Panc1 (cell line): Measurements from ENCODE around the gene MRRF. TPM values are rescaled to one million over a fixed set of nuclear protein-coding genes. Genes with fewer than 3 reads are reported as not detected.

Source experiments
- ATAC-seq: fragments of 200-7000 bp; cut with Tn5 transposase; 2 replicates; pipeline ENCODE4 v1.9.1; 2020; ENCODE audit warnings: mild to moderate bottlenecking, moderate library complexity
- BruUV-seq: library from RNA; stranded (reverse); fragments of 400-500 nt; replicated peaks from 2 replicates; lab custom pipeline; 2021; lab: Mats Ljungman, UMichigan
- CTCF ChIA-PET: fragments of 300-600 bp; sonication (Branson Sonifier 250); formaldehyde crosslinking; loops from one replicate; lab custom pipeline; 2022; ENCODE audit warnings: antibody characterized with exemption; lab: Charles Lee
- POLR2A ChIA-PET: fragments of 300-600 bp; sonication (Branson Sonifier 250); formaldehyde crosslinking; loops from one replicate; lab custom pipeline; 2022; ENCODE audit warnings: antibody characterized with exemption; lab: Charles Lee
- DNase-seq: peaks from one replicate; pipeline ENCODE4 v3.0.0-alpha.2; 2010; ENCODE audit warnings: low read depth, low spot score
- H3K27ac ChIP-seq: 2 replicates; pipeline ENCODE4 v1.5.1; 2011; ENCODE audit warnings: mild to moderate bottlenecking, low read length, inconsistent platforms
- H3K27me3 ChIP-seq: fragments of 200-500 bp; sonication (Bioruptor generic); 2 replicates; pipeline ENCODE4 v1.6.0; 2014; ENCODE audit warnings: low read length, inconsistent platforms; ENCODE audit not compliant: control insufficient read depth, insufficient read depth
- H3K36me3 ChIP-seq: fragments of 200-500 bp; sonication (Bioruptor generic); 2 replicates; pipeline ENCODE4 v1.5.1; 2014; ENCODE audit warnings: inconsistent platforms, mild to moderate bottlenecking, low read length, moderate library complexity; ENCODE audit not compliant: control insufficient read depth, insufficient read depth
- H3K4me1 ChIP-seq: 2 replicates; pipeline ENCODE4 v1.5.1; 2011; ENCODE audit warnings: inconsistent platforms, mild to moderate bottlenecking, low read length, moderate library complexity; ENCODE audit not compliant: control insufficient read depth, insufficient read depth
- H3K4me3 ChIP-seq, 2 experiments: 2 replicates each; pipeline ENCODE4 v1.5.1; 2011 to 2012; ENCODE audit warnings: low read depth in 2 of 2, low read length in 2 of 2, mild to moderate bottlenecking in 2 of 2, inconsistent platforms in 1 of 2, moderate library complexity in 1 of 2
- H3K9me3 ChIP-seq: fragments of 200-500 bp; sonication (Bioruptor generic); 2 replicates; pipeline ENCODE4 v1.5.1; 2014; ENCODE audit warnings: low read depth, mild to moderate bottlenecking, inconsistent platforms, low read length, moderate library complexity; ENCODE audit not compliant: control insufficient read depth, insufficient read depth
- POLR2AphosphoS5 ChIP-seq: IDR thresholded peaks from 2 replicates; pipeline ENCODE4 v1.6.1; 2012; ENCODE audit warnings: mild to moderate bottlenecking, low read depth, low read length, moderate library complexity
- SIN3A ChIP-seq: IDR thresholded peaks from 2 replicates; pipeline ENCODE4 v1.6.1; 2012; ENCODE audit warnings: low read depth, mild to moderate bottlenecking, low read length, moderate library complexity, borderline replicate concordance; ENCODE audit not compliant: insufficient read depth
- TCF7L2 ChIP-seq: IDR thresholded peaks from 2 replicates; pipeline ENCODE4 v1.6.1; 2011; ENCODE audit warnings: mild to moderate bottlenecking, low read depth, low read length, inconsistent platforms
- in situ Hi-C: cut with HindIII; loops from 2 replicates; pipeline ENCODE4 v1.10.0; 2016; ENCODE audit warnings: low sequenced_read_pairs, low pct_unique_long_range_greater_than_20kb
- intact Hi-C: fragments of 100-400 bp; cut with micrococcal nuclease; formaldehyde crosslinking; loops from one replicate; pipeline ENCODE4 v1.10.0; 2022; ENCODE audit not compliant: unreplicated experiment
- total RNA-seq: library from RNA; stranded (reverse); gene quantifications from one replicate; pipeline ENCODE4 v1.2.1, GENCODE V29; 2021; ENCODE audit not compliant: unreplicated experiment
- TF ChIP-seq, protein P1 (sequence below), 2 experiments: IDR thresholded peaks; 2 replicates each; pipeline ENCODE4 v1.6.1; 2011 to 2012; ENCODE audit warnings: low read depth in 2 of 2, control low read depth in 1 of 2, low read length in 1 of 2, mild to moderate bottlenecking in 1 of 2, moderate library complexity in 1 of 2; ENCODE audit not compliant: insufficient read depth in 1 of 2
- TF ChIP-seq, protein P2 (sequence below): fragments of 450-650 bp; IDR thresholded peaks from 2 replicates; pipeline ENCODE4 v1.5.1; 2017; ENCODE audit warnings: mild to moderate bottlenecking

The MRRF gene
- total RNA-seq, 1 experiment from 2014 or later = 28.4 TPM

DNA sequence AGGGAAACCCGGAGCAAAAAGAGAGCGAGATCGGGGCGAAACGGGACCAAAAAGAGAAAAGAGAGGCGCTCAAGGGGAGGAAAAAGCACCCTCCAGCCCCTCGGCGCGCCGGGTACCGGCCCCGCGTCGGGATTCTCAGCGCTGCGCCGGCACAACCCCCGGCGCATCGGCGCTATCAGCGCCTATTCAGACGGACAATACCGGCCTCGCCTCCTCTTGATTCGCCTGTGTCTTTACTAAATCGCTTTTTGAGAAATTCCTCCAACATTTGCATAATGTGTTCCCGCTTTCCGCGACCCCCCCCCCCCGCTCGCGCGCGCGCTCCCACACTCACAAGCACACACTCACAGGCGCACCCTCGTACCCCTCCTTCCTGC, 36.5 kb upstream of the MRRF start:
- intact Hi-C loops = no loop called here
- H3K27me3 ChIP-seq = peaks cover 7% of the 10 kb centered on the region; the same call in 1 of the 2 replicates
- no TSS peak for BruUV-seq
- H3K36me3 ChIP-seq = no peaks in the 10 kb centered on the region
- ATAC-seq (no peak), DNase-seq (no peak)
- ChIA-PET CTCF (interaction anchor here (0.5 kb wide), 1 partner anchor 42 kb away, joined by 3 read pairs; no protein-coding TSS in a partner anchor), POLR2A (no interaction called here)
- peak overlapping the region; percentile 28 to 45 for H3K4me3 ChIP-seq
- no peak overlapping the region for H3K27ac ChIP-seq
- TF ChIP-seq, protein P1, sequence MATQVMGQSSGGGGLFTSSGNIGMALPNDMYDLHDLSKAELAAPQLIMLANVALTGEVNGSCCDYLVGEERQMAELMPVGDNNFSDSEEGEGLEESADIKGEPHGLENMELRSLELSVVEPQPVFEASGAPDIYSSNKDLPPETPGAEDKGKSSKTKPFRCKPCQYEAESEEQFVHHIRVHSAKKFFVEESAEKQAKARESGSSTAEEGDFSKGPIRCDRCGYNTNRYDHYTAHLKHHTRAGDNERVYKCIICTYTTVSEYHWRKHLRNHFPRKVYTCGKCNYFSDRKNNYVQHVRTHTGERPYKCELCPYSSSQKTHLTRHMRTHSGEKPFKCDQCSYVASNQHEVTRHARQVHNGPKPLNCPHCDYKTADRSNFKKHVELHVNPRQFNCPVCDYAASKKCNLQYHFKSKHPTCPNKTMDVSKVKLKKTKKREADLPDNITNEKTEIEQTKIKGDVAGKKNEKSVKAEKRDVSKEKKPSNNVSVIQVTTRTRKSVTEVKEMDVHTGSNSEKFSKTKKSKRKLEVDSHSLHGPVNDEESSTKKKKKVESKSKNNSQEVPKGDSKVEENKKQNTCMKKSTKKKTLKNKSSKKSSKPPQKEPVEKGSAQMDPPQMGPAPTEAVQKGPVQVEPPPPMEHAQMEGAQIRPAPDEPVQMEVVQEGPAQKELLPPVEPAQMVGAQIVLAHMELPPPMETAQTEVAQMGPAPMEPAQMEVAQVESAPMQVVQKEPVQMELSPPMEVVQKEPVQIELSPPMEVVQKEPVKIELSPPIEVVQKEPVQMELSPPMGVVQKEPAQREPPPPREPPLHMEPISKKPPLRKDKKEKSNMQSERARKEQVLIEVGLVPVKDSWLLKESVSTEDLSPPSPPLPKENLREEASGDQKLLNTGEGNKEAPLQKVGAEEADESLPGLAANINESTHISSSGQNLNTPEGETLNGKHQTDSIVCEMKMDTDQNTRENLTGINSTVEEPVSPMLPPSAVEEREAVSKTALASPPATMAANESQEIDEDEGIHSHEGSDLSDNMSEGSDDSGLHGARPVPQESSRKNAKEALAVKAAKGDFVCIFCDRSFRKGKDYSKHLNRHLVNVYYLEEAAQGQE (IDR thresholded peaks at IDR 0.05; ENCODE audit: insufficient read depth in 1 of 2, low read depth in 2 of 2, low read length in 1 of 2) = no peak
- TF ChIP-seq POLR2AphosphoS5 (no peak), SIN3A (no peak), TCF7L2 (no peak)
- TF ChIP-seq, protein P2, sequence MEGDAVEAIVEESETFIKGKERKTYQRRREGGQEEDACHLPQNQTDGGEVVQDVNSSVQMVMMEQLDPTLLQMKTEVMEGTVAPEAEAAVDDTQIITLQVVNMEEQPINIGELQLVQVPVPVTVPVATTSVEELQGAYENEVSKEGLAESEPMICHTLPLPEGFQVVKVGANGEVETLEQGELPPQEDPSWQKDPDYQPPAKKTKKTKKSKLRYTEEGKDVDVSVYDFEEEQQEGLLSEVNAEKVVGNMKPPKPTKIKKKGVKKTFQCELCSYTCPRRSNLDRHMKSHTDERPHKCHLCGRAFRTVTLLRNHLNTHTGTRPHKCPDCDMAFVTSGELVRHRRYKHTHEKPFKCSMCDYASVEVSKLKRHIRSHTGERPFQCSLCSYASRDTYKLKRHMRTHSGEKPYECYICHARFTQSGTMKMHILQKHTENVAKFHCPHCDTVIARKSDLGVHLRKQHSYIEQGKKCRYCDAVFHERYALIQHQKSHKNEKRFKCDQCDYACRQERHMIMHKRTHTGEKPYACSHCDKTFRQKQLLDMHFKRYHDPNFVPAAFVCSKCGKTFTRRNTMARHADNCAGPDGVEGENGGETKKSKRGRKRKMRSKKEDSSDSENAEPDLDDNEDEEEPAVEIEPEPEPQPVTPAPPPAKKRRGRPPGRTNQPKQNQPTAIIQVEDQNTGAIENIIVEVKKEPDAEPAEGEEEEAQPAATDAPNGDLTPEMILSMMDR = no peak
- in situ Hi-C loops = no loop called here
- H3K4me1 ChIP-seq = no peaks in the 10 kb centered on the region
- no peaks in the 10 kb centered on the region for H3K9me3 ChIP-seq

DNA sequence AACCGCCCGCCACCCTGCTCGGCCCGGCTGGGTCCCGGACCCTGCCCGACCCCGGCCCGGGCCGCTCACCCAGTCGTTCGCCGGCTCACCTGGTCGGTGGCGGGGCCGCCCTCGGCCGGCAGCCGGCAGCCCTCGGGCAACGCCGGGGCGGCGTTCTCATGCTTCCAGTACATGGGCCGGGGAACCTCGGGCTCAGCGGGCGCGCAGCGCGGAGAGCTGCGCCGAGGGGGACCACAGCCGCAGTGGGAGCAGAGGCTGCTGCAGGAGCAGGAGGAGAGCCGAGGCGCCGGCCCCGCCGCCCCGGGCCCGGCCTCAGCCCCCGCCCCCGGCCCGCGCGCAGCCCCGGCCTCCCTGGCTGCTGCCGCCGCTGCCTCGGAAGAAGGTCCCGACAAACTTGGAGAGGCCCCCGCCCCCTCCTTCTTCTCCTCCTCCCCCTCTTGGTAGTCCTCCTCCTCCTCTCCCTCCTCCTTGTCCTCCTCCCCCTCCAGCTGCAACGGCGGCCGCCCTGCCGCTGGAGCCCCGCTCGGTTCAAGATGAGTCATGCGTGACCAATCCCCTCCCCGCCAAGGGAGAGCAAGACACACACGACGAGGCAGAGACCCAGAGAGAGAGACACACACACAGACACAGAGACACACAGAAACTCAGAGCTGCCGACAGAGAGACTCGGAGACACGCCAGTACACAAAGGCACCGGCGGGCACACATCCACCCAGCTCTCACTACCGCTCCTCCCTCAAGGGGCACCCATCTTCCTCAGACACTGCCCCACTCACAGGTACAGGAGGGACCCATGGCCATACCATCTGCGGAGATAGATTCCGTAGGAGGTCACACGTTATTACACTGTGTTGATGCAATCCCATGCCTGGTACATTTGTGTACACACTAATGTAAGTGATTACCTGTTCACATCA, 35.9 kb upstream of the MRRF start, which contains the start of gene LHX6:
Gene LHX6, minus strand, starts transcription at position 390 of the 917 bp plus-strand sequence. Its CDS starts 217 bp downstream, at position 173.
- Histone ChIP-seq H3K4me1 (no peaks in the 10 kb centered on the region), H3K4me3 (peak within 1 kb of the TSS; percentile 28 to 45), H3K27ac (no peak within 1 kb of the TSS), H3K27me3 (peaks cover 7% of the 10 kb centered on the region; the same call in 1 of the 2 replicates), H3K36me3 (no peaks in the 10 kb centered on the region), H3K9me3 (no peaks in the 10 kb centered on the region)
- DNase-seq = no peak
- intact Hi-C loops (no loop called here), in situ Hi-C loops (no loop called here)
- POLR2A ChIA-PET = no interaction called here
- TF ChIP-seq, protein P1 (IDR thresholded peaks at IDR 0.05; ENCODE audit: insufficient read depth in 1 of 2, low read depth in 2 of 2, low read length in 1 of 2) = no peak
- TF ChIP-seq, protein P2 = no peak
- no peak for TF ChIP-seq SIN3A
- no peak for TF ChIP-seq TCF7L2
- TF ChIP-seq POLR2AphosphoS5 = no peak
- peak; percentile 75 for ATAC-seq
- BruUV-seq = no TSS peak
- CTCF ChIA-PET = interaction anchor here (0.5 kb wide), 1 partner anchor 41 kb away, joined by 3 read pairs; no protein-coding TSS in a partner anchor
